Activated B cell treated with CpG ODN at 0.5 μM for 24 hours (primary cell): Measurements from ENCODE around the gene TUBB4B. TPM values are rescaled to one million over a fixed set of nuclear protein-coding genes. Genes with fewer than 3 reads are reported as not detected.

Source experiments
- ATAC-seq: fragments of 200-7000 bp; cut with Tn5 transposase; one replicate; pipeline ENCODE4 v1.10.0; 2021; ENCODE audit warnings: low read depth, mild to moderate bottlenecking, moderate library complexity
- CTCF ChIA-PET: fragments of 350-600 bp; sonication (Branson Sonifier 250); formaldehyde crosslinking; loops from one replicate; lab custom pipeline; 2021; ENCODE audit warnings: antibody characterized with exemption; lab: Charles Lee
- POLR2A ChIA-PET: fragments of 350-600 bp; sonication (Branson Sonifier 250); formaldehyde crosslinking; loops from one replicate; lab custom pipeline; 2021; ENCODE audit warnings: antibody characterized with exemption; lab: Charles Lee
- DNase-seq: peaks from one replicate; pipeline ENCODE4 v3.0.0; 2022
- H3K27ac Mint-ChIP-seq: one replicate; pipeline ENCODE4 v1.8.0; 2020; ENCODE audit warnings: mixed read lengths
- H3K27me3 Mint-ChIP-seq: one replicate; pipeline ENCODE4 v1.8.0; 2021; ENCODE audit warnings: mixed read lengths
- H3K36me3 Mint-ChIP-seq: one replicate; pipeline ENCODE4 v1.8.0; 2021; ENCODE audit warnings: low read depth, mixed read lengths
- H3K4me1 Mint-ChIP-seq: one replicate; pipeline ENCODE4 v1.8.0; 2021; ENCODE audit warnings: mixed read lengths
- H3K4me3 Mint-ChIP-seq: one replicate; pipeline ENCODE4 v1.8.0; 2020; ENCODE audit warnings: mild to moderate bottlenecking, mixed read lengths
- H3K9me3 Mint-ChIP-seq: one replicate; pipeline ENCODE4 v1.8.0; 2020; ENCODE audit warnings: mixed read lengths
- CTCF ChIP-seq: fragments of 200-600 bp; IDR thresholded peaks from one replicate; pipeline ENCODE4 v1.8.0; 2022; ENCODE audit warnings: antibody characterized with exemption, mild to moderate bottlenecking
- intact Hi-C: fragments of 100-400 bp; cut with micrococcal nuclease; formaldehyde crosslinking; loops from one replicate; pipeline ENCODE4 v1.15.1; 2024
- total RNA-seq: library from RNA; stranded (reverse); gene quantifications from 2 replicates; pipeline ENCODE4 v1.2.3, GENCODE V29; 2022

The TUBB4B gene
- total RNA-seq, 1 donor from 2014 or later: 182 TPM

- no peak for DNase-seq
- peaks cover 2% of the 10 kb centered on the region for H3K27me3 Mint-ChIP-seq
- peaks cover 12% of the 10 kb centered on the region for H3K4me1 Mint-ChIP-seq
- ChIA-PET POLR2A (interaction anchor here (1.0 to 1.9 kb wide), 3 partner anchors 39 to 182 kb away, joined by 3 to 10 read pairs (median 4); partner anchors contain the start of genes ANAPC2 and SSNA1), CTCF (interaction anchor here (4.1 kb wide), 1 partner anchor 182 kb away, joined by 21 read pairs; the partner anchor contains the start of gene NPDC1)
- H3K36me3 Mint-ChIP-seq: no peaks in the 10 kb centered on the region
- no peaks in the 10 kb centered on the region for H3K9me3 Mint-ChIP-seq
- no peak for TF ChIP-seq CTCF
- ATAC-seq: no peak
- H3K27ac Mint-ChIP-seq: no peak overlapping the region
- intact Hi-C loops: loop anchor here (10.0 kb wide), 2 partner anchors 284 to 344 kb away; partner anchors contain the start of genes C8G, FBXW5 and TRAF2
- H3K4me3 Mint-ChIP-seq: no peak overlapping the region
Measured at GRCh38 chr9:137228506-137228967, 12.6 kb upstream of the TUBB4B start.

- ChIA-PET POLR2A (no interaction called here), CTCF (interaction anchor here (1.5 kb wide), 1 partner anchor 200 kb away, joined by 3 read pairs; no protein-coding TSS in a partner anchor)
- Mint-ChIP-seq H3K4me1 (peaks cover 11% of the 10 kb centered on the region), H3K9me3 (no peaks in the 10 kb centered on the region), H3K27me3 (peaks cover 2% of the 10 kb centered on the region), H3K36me3 (no peaks in the 10 kb centered on the region), H3K4me3 (no peak overlapping the region), H3K27ac (no peak overlapping the region)
- no peak for TF ChIP-seq CTCF
- no peak for ATAC-seq
- intact Hi-C loops: loop anchor here (10.0 kb wide), 2 partner anchors 284 to 344 kb away; partner anchors contain the start of genes C8G, FBXW5 and TRAF2
- DNase-seq: no peak
Measured at GRCh38 chr9:137228968-137229896, 11.9 kb upstream of the TUBB4B start.

- no peak for DNase-seq
- CTCF ChIA-PET: interaction anchor here (1.5 kb wide), 1 partner anchor 201 kb away, joined by 3 read pairs; no protein-coding TSS in a partner anchor
- no peaks in the 10 kb centered on the region for H3K36me3 Mint-ChIP-seq
- intact Hi-C loops: loop anchor here (10.0 kb wide), 2 partner anchors 285 to 345 kb away; partner anchors contain the start of genes C8G, FBXW5 and TRAF2
- H3K4me3 Mint-ChIP-seq: no peak overlapping the region
- H3K27ac Mint-ChIP-seq: no peak overlapping the region
- TF ChIP-seq CTCF: no peak
- no peak for ATAC-seq
- H3K27me3 Mint-ChIP-seq: peaks cover 2% of the 10 kb centered on the region
- POLR2A ChIA-PET: no interaction called here
- no peaks in the 10 kb centered on the region for H3K9me3 Mint-ChIP-seq
- H3K4me1 Mint-ChIP-seq: peaks cover 18% of the 10 kb centered on the region
Measured at GRCh38 chr9:137229903-137230704, 11.0 kb upstream of the TUBB4B start.

GRCh38 chr9:137230705-137231371 is 10.2 kb upstream of the TUBB4B start, which contains the start of gene SLC34A3:
Gene SLC34A3 (plus strand): TSS chr9:137230901. CDS start chr9:137231703, 802 bp downstream.
- H3K9me3 Mint-ChIP-seq: no peaks in the 10 kb centered on the region
- H3K4me1 Mint-ChIP-seq: peaks cover 20% of the 10 kb centered on the region
- H3K27ac Mint-ChIP-seq: no peak within 1 kb of the TSS

More at GRCh38 chr9:137230705-137231371, 10.2 kb upstream of the TUBB4B start, which contains the start of gene SLC34A3:
- H3K4me3 Mint-ChIP-seq: no peak within 1 kb of the TSS
- CTCF ChIA-PET: interaction anchor here (1.5 kb wide), 1 partner anchor 202 kb away, joined by 3 read pairs; no protein-coding TSS in a partner anchor
- no peaks in the 10 kb centered on the region for H3K36me3 Mint-ChIP-seq
- ATAC-seq (no peak), DNase-seq (no peak)
- POLR2A ChIA-PET: interaction anchor here (0.8 kb wide), 1 partner anchor 10 kb away, joined by 3 read pairs; the partner anchor contains the start of gene TUBB4B
- intact Hi-C loops: no loop called here
- no peak for TF ChIP-seq CTCF
- H3K27me3 Mint-ChIP-seq: peaks cover 2% of the 10 kb centered on the region
